HG03378 (cell line): ENCODE measurements around the gene RHBDF2.

Experiments used
- ATAC-seq: cut with Tn5 transposase; IDR thresholded peaks from one replicate; pipeline ENCODE4 v1.9.1; 2021; ENCODE audit warnings: mild to moderate bottlenecking, moderate library complexity; ENCODE audit not compliant: unreplicated experiment

Gene RHBDF2

DNA sequence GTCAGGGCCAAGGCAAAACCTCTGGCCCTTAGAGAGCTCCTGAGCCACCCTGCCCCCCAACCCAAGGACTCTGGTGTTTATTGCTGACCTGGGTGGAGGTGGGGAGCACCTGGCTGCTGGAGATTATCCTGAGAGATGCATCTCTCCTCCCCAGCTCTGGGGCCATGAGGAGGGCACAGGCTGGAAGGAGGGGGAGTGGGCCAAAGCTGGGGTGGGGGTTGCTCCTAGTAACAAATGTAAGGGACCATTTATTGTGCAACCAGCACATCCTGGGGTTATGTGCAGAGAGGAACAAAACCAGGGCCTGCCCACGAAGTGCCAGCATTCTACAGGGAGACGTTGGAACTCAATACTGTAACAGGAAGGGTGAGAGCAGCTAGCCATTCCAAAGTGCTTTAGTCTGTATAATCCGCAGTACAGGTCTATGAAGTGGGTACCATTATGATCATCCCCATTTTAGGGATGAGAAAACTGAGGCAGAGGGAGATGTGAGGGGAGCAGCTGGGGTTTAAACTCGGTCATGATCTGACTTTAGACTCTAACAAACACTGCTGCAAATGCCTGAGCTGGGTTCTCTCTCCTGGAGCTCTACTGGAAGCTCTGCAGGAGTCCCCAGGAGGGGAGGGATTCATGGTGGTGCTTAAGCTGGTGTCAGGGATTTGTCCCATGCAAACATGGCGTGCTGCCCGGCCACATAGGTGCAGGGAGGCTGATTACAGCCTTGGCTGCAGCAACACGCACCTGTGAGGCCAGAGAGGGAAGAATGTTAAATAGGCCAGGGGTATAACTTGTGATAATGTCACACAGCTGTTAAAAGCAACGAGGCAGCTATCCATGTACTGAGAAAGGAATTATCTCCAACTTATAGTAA is 1.4 kb upstream of the RHBDF2 start:
- ATAC-seq = no peak

DNA sequence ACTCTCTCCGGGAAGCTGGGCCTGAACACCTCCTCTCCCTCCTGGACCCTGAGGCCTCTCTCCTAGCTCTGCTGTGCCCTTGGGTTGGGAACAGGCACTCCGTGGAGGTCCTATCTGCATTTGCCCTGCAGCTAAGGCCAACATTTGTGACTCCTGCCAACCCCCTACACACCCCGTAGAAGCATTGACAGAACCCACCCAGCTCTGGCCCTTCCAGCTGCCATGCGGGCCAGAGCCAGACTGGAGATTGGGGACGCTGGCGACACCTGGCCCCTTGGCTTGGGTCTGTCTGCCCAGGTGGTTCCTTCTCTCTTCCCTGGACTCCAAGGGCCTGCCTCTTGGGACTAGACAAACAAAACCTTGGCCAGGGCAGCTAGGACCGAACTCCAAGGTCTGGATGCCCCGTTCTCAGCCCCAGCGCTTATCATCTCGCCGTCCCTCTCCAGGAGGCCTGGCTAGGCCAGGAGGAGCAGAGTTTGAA is 644 bp upstream of the RHBDF2 start:
- ATAC-seq = no peak

DNA sequence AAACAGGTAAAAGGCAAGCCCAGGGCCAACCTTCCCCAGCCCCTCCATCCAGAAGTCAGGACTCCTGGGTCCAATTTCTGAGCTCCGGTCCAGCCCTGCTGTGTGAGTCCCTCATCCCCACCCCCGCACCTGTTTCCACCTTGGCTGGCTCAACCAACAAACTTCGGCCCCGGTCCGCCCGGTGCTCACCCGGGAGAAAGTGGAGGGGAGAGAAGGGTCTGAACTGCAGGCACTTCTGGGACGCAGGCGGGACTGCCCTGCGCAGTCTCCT is 541 bp downstream of the RHBDF2 start:
- no peak for ATAC-seq

DNA sequence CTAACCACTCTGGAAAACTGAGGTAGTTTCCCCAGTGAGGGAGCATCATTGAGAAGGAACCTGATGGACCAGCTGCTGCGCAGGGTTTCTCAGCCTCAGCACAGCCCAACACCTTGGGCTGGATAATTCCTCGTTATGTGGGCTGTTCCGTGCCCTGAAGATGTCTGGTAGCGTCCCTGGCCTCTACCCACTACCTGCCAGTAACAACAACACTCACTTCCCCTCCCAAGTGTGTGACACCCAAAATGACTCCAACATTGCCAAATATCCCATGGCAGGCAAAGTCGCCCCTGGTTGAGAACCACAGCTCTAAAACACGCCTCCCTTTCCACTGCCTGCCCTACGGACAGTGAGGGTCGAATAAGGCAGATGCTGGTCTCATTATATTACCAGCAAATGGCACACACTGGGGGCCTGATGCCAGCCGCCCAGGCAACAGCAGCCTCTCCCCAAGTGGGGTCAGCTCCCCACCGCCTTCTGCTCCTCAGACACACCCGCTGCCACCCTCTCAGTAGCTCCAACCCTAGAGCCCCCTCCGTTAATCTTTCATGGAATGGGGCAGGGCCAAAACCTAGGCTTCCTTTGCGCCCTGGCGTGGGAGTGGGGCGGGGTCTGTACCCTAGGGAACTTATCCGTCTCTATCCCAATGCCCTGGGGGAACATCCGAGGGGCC is 1.0 kb downstream of the RHBDF2 start:
- ATAC-seq = no peak

DNA sequence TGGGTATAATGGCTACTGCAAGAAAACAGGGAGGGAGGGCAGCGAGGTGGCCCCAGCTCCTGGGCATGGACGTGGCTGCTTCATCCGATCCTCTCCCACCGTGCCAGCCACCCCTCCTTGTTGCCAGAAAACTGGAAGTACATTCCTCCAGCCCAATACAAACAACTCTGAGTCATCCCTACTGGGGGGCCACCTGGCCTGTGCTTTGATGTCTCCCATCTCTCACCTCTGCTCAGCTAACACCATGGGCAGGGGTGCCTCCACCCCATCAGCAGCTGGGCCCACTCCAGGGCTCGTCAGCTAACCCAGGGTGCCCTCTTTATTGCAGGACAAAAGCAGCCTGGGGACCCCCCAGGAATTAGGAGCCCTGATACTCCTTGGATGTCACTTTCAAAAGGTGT is 2.0 kb downstream of the RHBDF2 start:
- no peak for ATAC-seq

DNA sequence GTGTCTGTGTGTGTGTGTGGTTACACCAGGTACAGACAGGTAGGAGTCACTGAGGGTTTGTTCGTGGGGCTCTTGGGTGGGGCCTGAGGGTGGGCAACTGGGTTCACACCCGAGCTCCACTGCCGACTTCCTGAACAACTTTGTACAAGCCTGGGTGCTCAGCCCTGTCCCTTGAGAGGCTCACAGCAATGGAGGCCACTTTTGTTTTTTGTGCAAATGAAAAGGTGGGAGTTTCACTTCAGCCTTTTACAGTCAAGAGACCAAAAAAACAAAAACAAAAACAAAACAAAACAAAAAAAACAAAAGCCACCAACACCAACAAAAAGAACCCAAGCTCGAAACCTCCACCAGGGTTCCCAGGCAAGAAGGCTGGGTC is 2.4 kb downstream of the RHBDF2 start:
- no peak for ATAC-seq

DNA sequence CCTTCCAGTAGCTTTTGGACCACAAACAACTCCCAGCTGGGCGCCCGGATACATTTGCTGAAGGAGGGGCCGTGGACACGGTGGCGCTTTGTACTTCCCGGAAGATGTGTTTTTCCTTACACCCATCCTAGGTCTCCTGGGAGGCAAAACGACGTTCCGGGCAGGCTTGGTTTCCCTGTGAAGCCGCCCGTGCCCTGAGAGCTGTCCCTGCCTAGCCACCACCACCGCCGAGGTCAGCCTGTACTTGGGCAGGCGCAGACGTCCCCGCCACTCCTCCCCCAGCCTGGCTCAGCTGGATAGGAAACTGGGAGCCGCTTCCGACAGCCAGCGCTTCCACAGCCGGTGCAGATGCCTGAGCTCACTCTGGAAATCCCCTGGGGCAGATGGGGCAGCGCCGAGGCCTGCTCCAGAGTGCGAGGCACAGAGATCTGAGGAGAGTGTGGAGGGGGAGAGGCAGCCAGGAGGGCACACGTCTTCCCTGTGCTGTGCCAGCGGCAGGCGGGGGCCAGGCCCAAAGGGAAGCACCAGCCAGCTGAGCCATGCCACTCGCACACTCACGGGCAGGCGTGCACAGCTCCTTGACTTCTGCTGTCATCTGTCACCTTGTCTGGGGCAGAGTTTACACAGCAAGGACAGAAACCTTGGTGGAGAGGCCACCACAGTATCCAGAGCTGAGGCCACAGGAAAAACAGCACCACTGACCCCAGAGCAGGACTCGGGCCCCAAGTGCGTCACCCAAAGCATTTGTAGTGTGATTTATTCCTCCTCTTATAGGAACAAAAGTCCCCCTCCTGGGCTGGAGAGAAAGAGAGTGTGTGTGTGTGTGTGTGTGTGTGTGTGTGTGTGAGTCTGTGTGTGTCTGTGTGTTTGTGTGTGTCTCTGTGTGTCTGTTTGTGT is 3.0 kb downstream of the RHBDF2 start:
- ATAC-seq = no peak

DNA sequence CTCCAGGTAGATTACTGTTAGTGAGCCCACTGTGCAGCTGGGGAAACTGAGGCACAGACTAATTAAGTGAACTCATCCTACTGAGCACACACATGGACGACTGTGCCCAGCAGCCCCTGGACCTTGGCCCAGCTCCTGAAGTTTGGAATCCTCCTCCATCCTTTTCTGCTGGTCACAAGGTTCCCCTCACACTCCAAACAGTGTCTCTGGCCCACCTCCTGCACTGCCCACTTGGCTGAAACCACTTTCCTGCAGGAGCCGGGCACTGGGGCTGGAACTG is 3.6 kb downstream of the RHBDF2 start:
- ATAC-seq = no peak

DNA sequence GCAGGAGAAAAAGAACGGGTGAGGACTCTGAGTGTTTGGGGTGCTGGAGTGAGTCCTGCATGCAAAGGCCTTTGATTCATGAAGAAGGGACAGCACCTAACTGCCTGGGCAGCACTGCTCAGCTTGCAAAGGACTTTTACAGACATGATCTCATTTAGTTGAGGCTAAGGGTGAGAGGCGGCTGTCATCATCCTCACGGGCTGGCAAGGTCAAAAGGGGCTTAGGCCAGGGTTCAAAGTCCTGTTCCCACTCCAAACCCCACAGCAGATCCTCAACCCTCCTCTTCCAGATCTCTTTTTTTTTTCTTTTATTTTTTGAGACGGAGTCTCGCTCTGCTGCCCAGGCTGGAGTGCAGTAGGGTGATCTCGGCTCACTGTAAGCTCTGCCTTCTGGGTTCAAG is 4.8 kb downstream of the RHBDF2 start:
- no peak for ATAC-seq

DNA sequence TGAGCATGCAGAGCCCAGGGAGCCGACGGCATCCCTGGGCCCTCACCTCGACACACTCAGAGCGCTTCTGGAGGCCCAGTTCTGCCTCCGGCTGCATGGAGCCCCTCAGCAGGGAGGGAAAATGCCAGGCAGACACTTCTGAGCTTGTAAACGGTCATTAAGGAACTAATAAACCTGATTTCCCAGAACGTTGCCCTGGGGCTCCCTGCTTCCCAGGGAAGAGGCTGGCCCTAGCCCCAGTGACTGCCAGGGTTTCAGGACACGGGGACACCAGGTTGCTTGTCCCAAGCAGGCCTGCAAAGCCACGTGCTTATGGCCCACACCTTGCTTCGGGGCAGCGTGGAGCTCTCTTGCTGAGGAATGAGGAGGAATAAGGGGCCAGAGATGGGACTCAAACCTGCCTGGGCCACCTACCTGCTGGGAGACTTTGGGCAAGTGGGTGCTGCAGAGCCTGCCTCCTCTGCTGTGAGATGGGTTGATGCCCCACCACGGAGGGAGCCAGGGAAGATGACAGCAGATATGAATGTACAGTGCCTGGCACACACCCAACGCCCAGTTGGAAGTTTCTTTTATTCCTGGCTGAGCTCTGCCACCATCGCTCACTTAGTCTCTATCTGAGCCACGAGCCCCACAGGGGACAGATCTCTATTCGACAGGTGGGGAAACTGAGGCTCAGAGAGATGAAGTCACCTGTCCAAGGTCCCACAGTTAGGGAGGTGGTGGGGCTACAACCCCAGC is 5.4 kb downstream of the RHBDF2 start:
- ATAC-seq = no peak

DNA sequence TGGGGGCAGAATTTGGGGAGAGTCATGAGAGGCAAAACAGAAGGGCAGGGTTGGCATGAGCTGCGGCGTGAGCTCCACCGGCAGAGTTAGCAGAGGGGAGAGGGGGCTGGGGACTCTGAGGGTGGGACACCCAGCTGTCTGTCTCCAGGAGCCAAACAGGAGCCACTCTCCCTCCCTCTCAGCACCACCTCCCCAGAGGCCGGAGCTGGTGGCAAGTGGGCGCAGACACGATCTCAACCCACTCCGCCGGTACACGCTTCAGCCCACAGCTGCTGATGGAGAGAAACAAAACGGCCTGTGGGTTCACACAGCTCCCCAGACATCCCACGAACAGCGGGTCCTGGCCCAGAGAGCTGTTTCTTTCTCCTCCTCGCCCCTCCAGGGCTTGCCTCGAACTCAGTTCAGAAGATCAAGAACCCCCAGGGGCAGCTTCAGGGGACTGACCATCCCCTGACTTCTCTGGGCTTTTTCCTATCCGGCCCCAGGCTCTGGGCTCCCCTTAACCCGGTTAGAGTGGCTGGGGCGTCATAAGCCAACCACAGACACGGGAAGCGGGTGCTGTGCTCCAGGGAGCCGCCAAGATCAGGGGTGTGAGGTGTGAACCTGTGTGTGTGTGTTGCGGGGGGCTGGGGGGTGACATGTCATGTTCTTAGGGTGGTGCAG is 7.6 kb downstream of the RHBDF2 start:
- no peak for ATAC-seq

DNA sequence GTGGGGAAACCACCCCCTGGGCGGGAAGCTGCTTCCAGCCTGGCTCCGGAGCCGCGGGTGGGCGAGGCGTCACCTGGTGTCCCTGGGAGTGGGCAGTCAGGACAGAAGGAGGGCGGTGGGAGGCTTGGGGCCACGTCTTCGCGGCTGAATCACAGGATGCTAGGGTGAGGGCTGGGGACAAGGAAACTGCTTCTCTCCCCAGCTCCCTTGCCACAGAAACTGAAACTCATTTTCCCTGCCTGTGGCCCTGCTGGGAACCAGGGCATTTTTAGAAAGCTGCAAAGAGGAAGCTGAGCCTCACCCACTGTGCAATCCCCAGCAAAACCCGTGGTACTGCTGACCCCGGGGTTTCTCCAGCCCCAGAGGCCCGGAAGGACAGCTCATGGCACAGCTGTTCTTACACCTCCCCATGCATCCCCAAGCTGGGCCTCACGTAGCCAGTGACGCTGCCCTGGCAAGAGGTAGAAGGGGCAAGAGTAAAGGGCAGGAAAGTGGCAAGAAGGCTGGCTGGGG is 8.2 kb downstream of the RHBDF2 start:
- ATAC-seq = no peak

DNA sequence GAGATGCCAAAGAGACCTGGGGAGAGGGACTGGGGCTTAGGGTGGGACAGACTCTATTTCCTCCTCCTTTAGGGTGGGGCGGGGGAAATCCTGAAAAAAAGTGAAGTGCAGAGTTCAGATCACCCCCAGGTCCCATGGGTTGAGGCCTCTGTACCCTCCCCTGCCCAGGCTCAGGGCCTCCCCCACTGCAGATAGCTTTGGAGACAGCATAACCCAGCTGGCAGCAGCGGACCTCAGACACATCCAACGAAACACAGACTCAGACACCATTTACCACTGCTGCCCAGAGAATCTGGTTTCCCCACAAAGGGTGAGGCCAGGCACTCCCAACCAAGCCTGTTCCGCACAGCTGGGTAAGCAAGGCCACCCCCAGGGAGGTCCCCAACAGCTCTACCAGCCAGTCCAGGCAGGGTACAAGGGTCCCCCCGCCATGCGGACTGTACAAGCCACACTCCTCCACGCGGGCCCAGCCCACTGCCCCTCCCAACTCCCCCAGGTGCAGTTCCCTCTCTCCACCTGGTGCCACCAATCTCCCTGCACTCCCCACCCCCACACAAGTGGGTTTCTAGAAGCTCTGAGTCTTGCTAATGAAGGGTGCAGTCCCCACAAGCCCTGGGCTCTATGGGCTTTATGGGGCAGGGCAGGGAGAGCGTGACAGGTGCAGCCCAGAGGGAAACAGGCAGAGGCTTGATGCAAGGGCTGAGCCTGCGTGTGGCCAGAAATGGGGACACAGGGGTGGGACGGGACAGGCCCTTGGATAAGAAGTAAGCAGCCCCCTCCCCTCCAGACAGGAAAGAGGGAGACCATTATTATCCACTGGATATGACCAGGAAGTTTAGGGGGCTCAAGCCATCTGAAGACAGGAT is 8.9 kb downstream of the RHBDF2 start:
- no peak for ATAC-seq

DNA sequence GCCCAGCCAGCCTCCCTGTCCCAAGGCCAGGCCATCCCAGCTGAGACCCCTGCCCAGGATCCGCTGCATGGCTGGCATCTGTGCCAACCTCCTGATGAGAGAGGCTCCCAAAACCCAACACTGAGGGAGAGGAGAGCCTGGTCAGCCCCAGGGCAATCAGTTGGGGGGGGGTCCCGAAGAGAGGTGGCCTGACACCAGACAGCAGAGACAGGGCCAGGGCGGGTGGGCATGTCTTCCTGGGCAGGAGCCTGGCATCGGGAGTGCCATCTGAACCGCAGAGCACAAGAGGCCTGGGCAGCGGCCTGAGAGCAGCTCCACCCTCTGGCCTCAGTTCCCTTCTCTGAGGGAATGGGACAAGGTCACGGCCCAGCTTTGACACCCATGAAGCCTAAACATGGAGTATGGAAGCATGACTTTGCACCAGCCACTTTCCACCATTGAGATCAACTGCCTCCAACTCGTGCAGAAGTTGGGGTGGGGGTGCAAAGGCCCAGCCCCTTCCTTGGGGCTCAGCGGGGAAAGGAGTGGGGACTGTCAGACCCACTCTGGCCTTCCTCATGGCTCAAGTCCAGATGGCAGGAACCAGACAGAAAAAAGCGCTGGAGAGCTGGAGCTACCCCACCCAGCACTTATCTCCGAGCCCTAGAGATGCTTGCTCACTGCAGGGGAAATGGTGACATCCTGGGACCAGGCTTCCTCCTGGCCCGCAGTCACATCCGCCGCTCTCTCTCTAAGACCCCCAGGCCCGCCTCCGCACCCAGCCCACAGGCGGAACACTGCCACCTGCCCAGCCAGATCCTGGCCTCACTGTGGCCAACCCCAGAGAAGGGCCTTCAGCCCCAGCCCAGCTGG is 9.7 kb downstream of the RHBDF2 start:
- ATAC-seq = no peak

DNA sequence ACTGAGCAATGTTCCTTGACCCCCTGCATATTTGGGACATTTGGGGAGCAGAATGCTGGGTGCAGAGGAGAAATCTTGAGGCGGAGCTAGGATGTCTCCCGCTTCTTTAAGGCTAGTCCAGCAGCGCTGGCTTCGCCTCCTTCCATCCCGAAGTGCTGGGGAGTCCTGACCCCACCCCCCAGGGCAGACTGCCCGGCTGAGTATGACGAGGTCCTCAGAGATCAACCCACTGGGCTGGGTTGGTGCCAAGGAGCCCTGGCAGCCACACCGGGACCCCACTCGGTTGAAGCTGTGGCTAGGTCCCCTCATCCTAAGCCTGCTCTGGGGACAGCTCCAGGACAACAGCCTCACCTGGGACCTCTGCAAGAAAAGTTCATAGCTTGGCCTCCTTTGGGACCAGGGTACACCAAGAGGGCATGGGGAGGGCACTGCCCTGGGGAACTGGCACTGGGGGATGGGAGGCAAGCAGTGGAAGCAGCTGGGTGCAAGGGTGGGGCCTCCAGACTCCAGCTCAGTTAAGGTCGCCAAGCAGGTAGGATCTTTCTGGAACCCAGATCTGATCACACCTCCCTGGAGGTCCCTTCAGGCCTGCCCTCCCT is 11.0 kb downstream of the RHBDF2 start:
- ATAC-seq = no peak

DNA sequence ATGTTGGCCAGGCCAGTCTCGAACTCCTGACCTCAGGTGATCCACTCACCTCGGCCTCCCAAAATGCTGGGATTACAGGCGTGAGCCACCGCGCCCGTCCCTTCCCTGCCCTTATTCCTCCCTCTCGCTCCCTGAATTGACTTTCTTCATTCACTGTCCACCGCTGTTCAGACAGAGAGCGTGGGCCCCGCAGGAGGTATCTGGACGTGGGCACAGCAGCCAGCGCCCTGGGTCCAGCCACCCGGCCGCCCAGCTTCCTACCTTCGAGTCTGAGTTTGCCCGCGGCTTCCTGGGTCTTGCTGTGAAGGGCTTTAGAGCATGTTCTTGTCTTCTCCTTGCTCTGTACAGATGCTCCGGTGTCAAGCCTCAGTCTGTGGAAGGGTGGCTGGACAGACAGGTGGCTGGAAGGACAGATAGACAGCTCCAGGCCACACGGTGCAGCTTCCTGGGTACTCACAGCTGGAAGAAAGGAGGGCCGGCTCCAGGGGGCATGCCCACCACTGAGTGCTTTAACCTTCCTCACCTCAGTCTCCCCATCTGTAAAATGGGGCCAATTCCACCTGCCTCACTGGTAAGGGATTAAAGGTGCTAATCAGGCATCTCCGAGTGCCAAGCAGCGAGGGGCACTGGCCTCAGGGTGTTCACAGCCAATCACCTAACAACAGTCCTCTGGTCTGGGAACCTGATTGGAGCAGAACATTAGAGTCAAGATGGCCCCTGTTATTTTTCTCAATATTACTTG is 13.6 kb downstream of the RHBDF2 start:
- no peak for ATAC-seq

DNA sequence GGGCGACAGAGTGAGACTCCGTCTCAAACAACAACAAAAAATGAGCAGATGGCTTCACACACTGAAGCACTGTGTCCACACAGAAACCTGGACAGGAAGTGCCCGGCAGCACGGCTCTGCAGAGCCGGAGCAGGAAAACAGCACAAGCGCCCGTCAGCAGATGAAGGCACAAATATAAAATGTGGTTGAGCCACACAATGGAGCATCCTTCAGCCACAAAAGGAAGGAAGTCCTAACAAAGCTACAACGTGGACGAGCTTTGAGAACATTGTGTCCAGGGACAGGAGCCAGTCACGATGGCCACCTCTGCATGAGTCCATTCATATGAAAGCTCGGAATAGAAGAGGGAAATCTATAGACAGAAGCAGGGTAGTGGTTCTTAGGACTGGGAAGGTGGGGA is 15.7 kb downstream of the RHBDF2 start:
- no peak for ATAC-seq
